Naive thymus-derived CD8-positive, alpha-beta T cell (primary cell): ENCODE measurements around the gene ACTR2. TPM values are rescaled to one million over a fixed set of nuclear protein-coding genes. Genes with fewer than 3 reads are reported as not detected.
"Not testable (repeated sequence)": the region's sequence is repeated elsewhere in the genome, so short reads cannot be mapped to it uniquely, and the experiment has no call there.

Experiments
- ATAC-seq, 2 donors: fragments of 150-1000 bp; cut with Tn5 transposase in 1 of 2; sonication (Bioruptor Pico), chemical (Tn5 transposase) in 1 of 2; 1 replicate in 1 of 2; 2 replicates in 1 of 2; pipeline ENCODE4 v1.10.0; 2021; ENCODE audit warnings: mild to moderate bottlenecking in 2 of 2, moderate library complexity in 2 of 2
- POLR2A ChIA-PET: fragments of 350-600 bp; sonication (Branson Sonifier 250); formaldehyde crosslinking; loops from one replicate; lab custom pipeline; 2021; ENCODE audit warnings: antibody characterized with exemption; lab: Charles Lee
- DNase-seq, 10 donors: peaks; one replicate each; pipeline versions ENCODE4 v3.0.0 to v3.0.0-alpha.2; 2020 to 2022
- H3K27ac Mint-ChIP-seq, 10 donors: one replicate each; pipeline ENCODE4 v1.8.0; 2020 to 2022; ENCODE audit warnings: mild to moderate bottlenecking in 10 of 10, mixed read lengths in 10 of 10, moderate library complexity in 4 of 10, inconsistent platforms in 1 of 10
- H3K27me3 Mint-ChIP-seq, 5 donors: one replicate each; pipeline ENCODE4 v1.8.0; 2021 to 2022; ENCODE audit warnings: mixed read lengths in 5 of 5
- H3K36me3 Mint-ChIP-seq, 3 donors: one replicate each; pipeline ENCODE4 v1.8.0; 2020 to 2022; ENCODE audit warnings: mixed read lengths in 3 of 3, mild to moderate bottlenecking in 2 of 3, inconsistent platforms in 1 of 3
- H3K4me1 Mint-ChIP-seq, 4 donors: one replicate each; pipeline ENCODE4 v1.8.0; 2021 to 2022; ENCODE audit warnings: mixed read lengths in 4 of 4
- H3K4me3 Mint-ChIP-seq, 10 donors: one replicate each; pipeline ENCODE4 v1.8.0; 2020 to 2022; ENCODE audit warnings: mild to moderate bottlenecking in 10 of 10, mixed read lengths in 10 of 10, moderate library complexity in 6 of 10, inconsistent platforms in 1 of 10
- H3K9me3 Mint-ChIP-seq, 9 donors: one replicate each; pipeline ENCODE4 v1.8.0; 2020 to 2022; ENCODE audit warnings: mixed read lengths in 9 of 9, mild to moderate bottlenecking in 3 of 9, inconsistent platforms in 1 of 9, moderate library complexity in 1 of 9
- polyA plus RNA-seq, 3 donors: library from polyadenylated mRNA; unstranded; fragments of 300-500 nt; fragmentation: Illumina TruSeq; gene quantifications; one replicate each; pipeline ENCODE4 v1.2.3, GENCODE V29; 2021
- total RNA-seq, 8 experiments: library from RNA in 2 of 8; stranded (reverse) in 2 of 8; gene quantifications; one replicate each; pipeline ENCODE4 v1.2.3 and lab custom pipeline; 2021 to 2026

ACTR2 gene
- total and polyA plus RNA-seq, 5 experiments from 2014 or later: 238 to 283 (median 258) TPM

- Mint-ChIP-seq H3K9me3 (no peaks in the 10 kb centered on the region), H3K27me3 (no peaks in the 10 kb centered on the region)
- POLR2A ChIA-PET: no interaction called here
Measured at GRCh38 chr2:65232636-65233035, 5.0 kb downstream of the ACTR2 start.

GRCh38 chr2:65240657-65241056, 13.0 kb downstream of the ACTR2 start:
- Mint-ChIP-seq H3K27me3 (no peaks in the 10 kb centered on the region), H3K9me3 (no peaks in the 10 kb centered on the region), H3K4me3 (no peak overlapping the region), H3K27ac (peak overlapping the region in 4 of 10 donors; percentile 0 to 60 (median 21)), H3K36me3 (peaks cover 0 to 62% (median 11%) of the 10 kb centered on the region in 3 donors), H3K4me1 (peaks cover 17 to 77% (median 47%) of the 10 kb centered on the region in 4 donors)
- ATAC-seq: no peak
- no peak for DNase-seq
- POLR2A ChIA-PET: interaction anchor here (1.5 kb wide), 1 partner anchor 13 kb away, joined by 3 read pairs; the partner anchor contains the start of gene ACTR2

More at GRCh38 chr2:65232636-65233035, 5.0 kb downstream of the ACTR2 start:
- H3K27ac Mint-ChIP-seq: peak overlapping the region in 8 of 10 donors; percentile 35 to 82 (median 48)
- no peak for DNase-seq
- peaks cover 13 to 84% (median 60%) of the 10 kb centered on the region in 4 donors for H3K4me1 Mint-ChIP-seq
- peak overlapping the region in 9 of 10 donors; percentile 16 to 65 (median 36) for H3K4me3 Mint-ChIP-seq
- H3K36me3 Mint-ChIP-seq: peaks cover 0 to 57% (median 9%) of the 10 kb centered on the region in 3 donors
- peak in 1 of 2 donors; percentile 32 for ATAC-seq

GRCh38 chr2:65244452-65244851, 16.8 kb downstream of the ACTR2 start:
- ATAC-seq, H3K27me3 Mint-ChIP-seq, H3K9me3 Mint-ChIP-seq, DNase-seq, POLR2A ChIA-PET: not testable (repeated sequence)
- peak overlapping the region in 1 of 10 donors; percentile 4 for H3K4me3 Mint-ChIP-seq
- H3K36me3 Mint-ChIP-seq: peaks cover 0 to 70% (median 16%) of the 10 kb centered on the region in 3 donors
- peaks cover 21 to 59% (median 41%) of the 10 kb centered on the region in 4 donors for H3K4me1 Mint-ChIP-seq
- peak overlapping the region in 1 of 10 donors; percentile 18 for H3K27ac Mint-ChIP-seq

- Mint-ChIP-seq H3K27me3 (no peaks in the 10 kb centered on the region), H3K4me3 (no peak overlapping the region), H3K9me3 (no peaks in the 10 kb centered on the region), H3K36me3 (peaks cover 0 to 83% (median 7%) of the 10 kb centered on the region in 3 donors), H3K27ac (peak overlapping the region in 2 of 10 donors; percentile 46 to 75), H3K4me1 (peaks cover 13 to 32% (median 17%) of the 10 kb centered on the region in 4 donors)
- POLR2A ChIA-PET: no interaction called here
- DNase-seq: no peak
- no peak for ATAC-seq
Measured at GRCh38 chr2:65252640-65253039, 25.0 kb downstream of the ACTR2 start.

- Mint-ChIP-seq H3K4me1 (peaks cover 9 to 31% (median 21%) of the 10 kb centered on the region in 4 donors), H3K27me3 (no peaks in the 10 kb centered on the region), H3K27ac (no peak overlapping the region), H3K9me3 (no peaks in the 10 kb centered on the region), H3K36me3 (peaks cover 0 to 87% (median 7%) of the 10 kb centered on the region in 3 donors), H3K4me3 (no peak overlapping the region)
- ATAC-seq (no peak), DNase-seq (no peak)
- POLR2A ChIA-PET: interaction anchor here (0.9 kb wide), 1 partner anchor 28 kb away, joined by 3 read pairs; the partner anchor contains the start of gene ACTR2
Measured at GRCh38 chr2:65255356-65255755, 27.7 kb downstream of the ACTR2 start.

GRCh38 chr2:65256054-65256453, 28.4 kb downstream of the ACTR2 start:
- DNase-seq: no peak
- Mint-ChIP-seq H3K36me3 (peaks cover 0 to 87% (median 7%) of the 10 kb centered on the region in 3 donors), H3K27ac (no peak overlapping the region), H3K27me3 (no peaks in the 10 kb centered on the region), H3K4me3 (no peak overlapping the region), H3K9me3 (no peaks in the 10 kb centered on the region), H3K4me1 (peaks cover 9 to 29% (median 21%) of the 10 kb centered on the region in 4 donors)
- POLR2A ChIA-PET: no interaction called here
- ATAC-seq: no peak

- H3K4me3 Mint-ChIP-seq, DNase-seq, ATAC-seq, H3K27me3 Mint-ChIP-seq, H3K9me3 Mint-ChIP-seq: not testable (repeated sequence)
- Mint-ChIP-seq H3K36me3 (peaks cover 0 to 87% (median 4%) of the 10 kb centered on the region in 3 donors), H3K27ac (peak overlapping the region in 8 of 10 donors; percentile 14 to 69 (median 63)), H3K4me1 (peaks cover 9 to 31% (median 20%) of the 10 kb centered on the region in 4 donors)
- POLR2A ChIA-PET: interaction anchor here (0.6 kb wide), 1 partner anchor 68 kb away, joined by 5 read pairs; no protein-coding TSS in a partner anchor
Measured at GRCh38 chr2:65257866-65258265, 30.2 kb downstream of the ACTR2 start.

- no peak overlapping the region for H3K4me3 Mint-ChIP-seq
- H3K36me3 Mint-ChIP-seq: peaks cover 0 to 89% (median 7%) of the 10 kb centered on the region in 3 donors
- H3K27ac Mint-ChIP-seq: peak overlapping the region in 3 of 10 donors; percentile 2 to 61 (median 28)
- no peak for ATAC-seq
- H3K4me1 Mint-ChIP-seq: peaks cover 10 to 41% (median 24%) of the 10 kb centered on the region in 4 donors
- POLR2A ChIA-PET: no interaction called here
- DNase-seq: no peak
- H3K27me3 Mint-ChIP-seq: no peaks in the 10 kb centered on the region
- H3K9me3 Mint-ChIP-seq: no peaks in the 10 kb centered on the region
Measured at GRCh38 chr2:65261676-65262075, 34.0 kb downstream of the ACTR2 start.

DNA sequence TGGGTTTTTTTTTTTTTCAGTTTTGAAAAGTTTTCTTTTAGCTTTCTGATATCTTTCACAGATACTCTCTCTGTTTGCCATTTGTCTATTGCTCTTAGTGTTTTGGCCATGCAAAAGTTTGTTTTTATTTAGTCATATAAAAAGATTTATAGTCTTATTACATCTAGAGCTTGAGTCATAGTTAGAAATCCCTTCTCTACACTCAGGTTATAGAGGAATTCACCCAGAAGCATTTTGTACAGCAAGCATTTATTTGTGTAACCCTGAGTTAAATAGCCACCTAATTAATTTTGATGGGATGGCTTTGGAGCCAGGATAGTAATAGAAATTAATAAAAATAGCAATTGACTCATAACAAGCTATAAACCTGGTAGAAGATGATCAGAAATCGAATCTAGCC, 35.6 kb downstream of the ACTR2 start:
- Mint-ChIP-seq H3K27me3 (no peaks in the 10 kb centered on the region), H3K4me3 (no peak overlapping the region), H3K36me3 (peaks cover 0 to 90% (median 12%) of the 10 kb centered on the region in 3 donors), H3K27ac (peak overlapping the region in 1 of 10 donors; percentile 80), H3K4me1 (peaks cover 5 to 30% (median 15%) of the 10 kb centered on the region in 4 donors), H3K9me3 (no peaks in the 10 kb centered on the region)
- no peak for DNase-seq
- POLR2A ChIA-PET: interaction anchor here (0.9 kb wide), 1 partner anchor 36 kb away, joined by 4 read pairs; the partner anchor contains the start of gene ACTR2
- ATAC-seq: no peak

DNA sequence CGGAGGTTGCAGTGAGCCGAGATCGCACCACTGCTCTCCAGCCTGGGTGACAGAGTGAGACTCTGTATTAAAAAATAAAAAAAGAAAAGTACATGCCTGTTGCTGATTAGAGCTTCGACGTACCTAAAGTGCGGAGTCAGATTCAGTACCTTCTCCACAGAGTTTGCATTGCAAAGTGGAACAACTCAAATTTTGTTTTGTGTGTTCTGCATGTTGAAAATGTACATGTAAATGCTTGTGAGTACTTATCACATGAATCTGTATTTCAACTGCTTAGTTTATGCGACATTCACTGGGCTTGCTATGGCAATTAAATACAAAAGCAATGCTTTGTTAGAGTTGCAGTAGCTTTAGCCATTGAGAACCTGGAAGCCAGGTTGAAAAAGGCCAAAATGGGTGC, 36.4 kb downstream of the ACTR2 start:
- no peaks in the 10 kb centered on the region for H3K9me3 Mint-ChIP-seq
- DNase-seq (no peak), ATAC-seq (no peak)
- H3K4me1 Mint-ChIP-seq: peaks cover 5 to 25% (median 11%) of the 10 kb centered on the region in 4 donors
- H3K27ac Mint-ChIP-seq: peak overlapping the region in 2 of 10 donors; percentile 49 to 80
- no peak overlapping the region for H3K4me3 Mint-ChIP-seq
- POLR2A ChIA-PET: no interaction called here
- H3K36me3 Mint-ChIP-seq: peaks cover 0 to 90% (median 17%) of the 10 kb centered on the region in 3 donors
- no peaks in the 10 kb centered on the region for H3K27me3 Mint-ChIP-seq

DNA sequence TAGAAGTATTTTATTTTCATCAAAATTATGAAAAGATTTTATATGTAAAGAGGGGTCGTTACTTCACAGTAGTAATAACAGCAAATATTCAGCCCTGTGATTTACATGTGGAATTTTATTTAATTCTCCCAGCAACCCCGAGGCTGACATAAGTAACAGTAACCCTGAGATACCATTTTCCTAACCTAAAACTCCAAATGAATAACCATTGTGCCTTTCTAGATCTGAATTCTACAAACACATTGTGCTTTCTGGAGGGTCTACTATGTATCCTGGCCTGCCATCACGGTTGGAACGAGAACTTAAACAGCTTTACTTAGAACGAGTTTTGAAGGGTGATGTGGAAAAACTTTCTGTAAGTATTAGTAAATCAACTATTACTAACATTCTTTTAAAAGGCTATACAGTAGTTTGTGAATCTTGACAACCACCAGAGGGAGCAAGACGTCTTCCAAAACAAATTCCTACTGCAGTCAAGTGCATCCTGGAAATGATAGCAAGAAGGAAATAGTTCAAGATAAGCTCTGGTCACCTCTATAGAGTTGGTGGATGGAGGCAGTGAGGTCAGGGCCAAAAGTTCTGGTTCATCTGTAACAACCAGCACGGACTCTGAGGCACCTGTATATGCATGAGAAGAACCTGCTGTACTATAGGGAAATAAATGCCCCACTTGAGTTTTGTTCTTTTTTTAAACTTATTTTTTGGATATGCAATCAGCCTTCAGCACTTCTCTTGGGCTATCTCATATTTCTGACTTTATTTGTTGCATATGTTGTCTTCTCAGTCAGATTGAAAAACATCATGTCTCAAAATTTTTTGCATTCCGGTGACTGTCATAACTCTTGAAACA, 37.4 kb downstream of the ACTR2 start:
- Mint-ChIP-seq H3K27me3 (no peaks in the 10 kb centered on the region), H3K27ac (peak overlapping the region in 4 of 10 donors; percentile 12 to 91 (median 33)), H3K36me3 (peaks cover 0 to 89% (median 19%) of the 10 kb centered on the region in 3 donors), H3K4me3 (no peak overlapping the region), H3K4me1 (peaks cover 6 to 23% (median 11%) of the 10 kb centered on the region in 4 donors), H3K9me3 (no peaks in the 10 kb centered on the region)
- DNase-seq: peak in 4 of 10 donors; percentile 3 to 33 (median 30)
- ATAC-seq: peak in 1 of 2 donors; percentile 39
- POLR2A ChIA-PET: no interaction called here

DNA sequence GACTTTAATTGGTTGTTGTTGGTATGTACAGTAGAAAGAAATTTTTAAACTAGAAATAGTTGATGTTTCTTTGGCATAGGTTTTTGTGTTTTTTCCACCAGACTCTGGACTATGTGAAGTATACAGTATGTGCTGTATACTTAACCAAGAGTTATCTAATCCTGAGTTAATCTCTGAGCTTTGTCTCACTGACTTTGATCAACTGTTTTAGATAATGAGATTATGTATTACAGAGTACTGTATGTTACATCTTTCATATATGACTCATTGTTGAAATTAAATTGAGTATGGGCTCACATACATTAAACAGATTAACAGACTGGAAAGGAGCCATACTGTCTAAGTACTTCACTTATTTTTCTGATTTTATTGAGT, 38.0 kb downstream of the ACTR2 start:
- POLR2A ChIA-PET: no interaction called here
- no peak for ATAC-seq
- Mint-ChIP-seq H3K36me3 (peaks cover 0 to 90% (median 19%) of the 10 kb centered on the region in 3 donors), H3K4me3 (no peak overlapping the region), H3K9me3 (no peaks in the 10 kb centered on the region), H3K4me1 (peaks cover 6 to 23% (median 11%) of the 10 kb centered on the region in 4 donors), H3K27ac (peak overlapping the region in 2 of 10 donors; percentile 4 to 88), H3K27me3 (no peaks in the 10 kb centered on the region)
- no peak for DNase-seq
